WTC11 (cell line): ENCODE data around the gene PKD2L2.

Experiments
- AFF4 ChIP-seq: sonication (generic); formaldehyde crosslinking; IDR thresholded peaks from 2 replicates; pipeline ENCODE4 v1.8.1; 2023; ENCODE audit warnings: mild to moderate bottlenecking, missing genetic modification reagents, borderline replicate concordance
- CREB1 ChIP-seq: sonication (generic); formaldehyde crosslinking; IDR thresholded peaks from 2 replicates; pipeline ENCODE4 v1.8.0; 2023; ENCODE audit warnings: mild to moderate bottlenecking, missing genetic modification reagents
- CREM ChIP-seq: sonication (generic); formaldehyde crosslinking; IDR thresholded peaks from 2 replicates; pipeline ENCODE4 v1.8.1; 2022; ENCODE audit warnings: mild to moderate bottlenecking, missing genetic modification reagents, moderate library complexity
- IRF2 ChIP-seq: sonication (generic); formaldehyde crosslinking; IDR thresholded peaks from 2 replicates; pipeline ENCODE4 v1.8.0; 2022; ENCODE audit warnings: low read depth, missing genetic modification reagents, borderline replicate concordance
- MAX ChIP-seq: sonication (generic); formaldehyde crosslinking; IDR thresholded peaks from 2 replicates; pipeline ENCODE4 v1.8.0; 2022; ENCODE audit warnings: mild to moderate bottlenecking, missing genetic modification reagents
- NR2C2 ChIP-seq: sonication (generic); formaldehyde crosslinking; IDR thresholded peaks from 2 replicates; pipeline ENCODE4 v1.8.0; 2022; ENCODE audit warnings: mild to moderate bottlenecking, missing genetic modification reagents
- ZNF232 ChIP-seq: sonication (generic); formaldehyde crosslinking; IDR thresholded peaks from 2 replicates; pipeline ENCODE4 v1.8.0; 2022; ENCODE audit warnings: mild to moderate bottlenecking, missing genetic modification reagents
- ZNF396 ChIP-seq: fragments of 250-450 bp; sonication (Bioruptor Pico); IDR thresholded peaks from 2 replicates; pipeline ENCODE4 v1.8.0; 2021; ENCODE audit warnings: mild to moderate bottlenecking, moderate library complexity, borderline replicate concordance
- ZNF671 ChIP-seq: fragments of 250-450 bp; sonication (Bioruptor Pico); IDR thresholded peaks from 2 replicates; pipeline ENCODE4 v1.8.0; 2021; ENCODE audit warnings: mild to moderate bottlenecking
- TF ChIP-seq, protein P1 (sequence below): sonication (generic); formaldehyde crosslinking; IDR thresholded peaks from 2 replicates; pipeline ENCODE4 v1.8.0; 2022; ENCODE audit warnings: missing genetic modification reagents
- TF ChIP-seq, protein P2 (sequence below): sonication (generic); formaldehyde crosslinking; IDR thresholded peaks from 2 replicates; pipeline ENCODE4 v1.8.1; 2022; ENCODE audit warnings: low read depth, mild to moderate bottlenecking, moderate library complexity, missing genetic modification reagents, borderline replicate concordance
- TF ChIP-seq, protein P3 (sequence below): fragments of 200-600 bp; IDR thresholded peaks from 2 replicates; pipeline ENCODE4 v1.8.0; 2022; ENCODE audit warnings: antibody characterized with exemption
- TF ChIP-seq, protein P4 (sequence below): sonication (generic); formaldehyde crosslinking; IDR thresholded peaks from 2 replicates; pipeline ENCODE4 v1.8.1; 2023; ENCODE audit warnings: mild to moderate bottlenecking, moderate library complexity, missing genetic modification reagents
- TF ChIP-seq, protein P5 (sequence below): fragments of 250-450 bp; sonication (Bioruptor Pico); IDR thresholded peaks from 2 replicates; pipeline ENCODE4 v1.9.0; 2021; ENCODE audit warnings: mild to moderate bottlenecking, borderline replicate concordance

- no peak for TF ChIP-seq ZNF671 (CRISPR knock-in tag)
- TF ChIP-seq CREB1 (CRISPR knock-in tag) = no peak
- no peak for TF ChIP-seq IRF2 (CRISPR knock-in tag)
- TF ChIP-seq, protein P1, sequence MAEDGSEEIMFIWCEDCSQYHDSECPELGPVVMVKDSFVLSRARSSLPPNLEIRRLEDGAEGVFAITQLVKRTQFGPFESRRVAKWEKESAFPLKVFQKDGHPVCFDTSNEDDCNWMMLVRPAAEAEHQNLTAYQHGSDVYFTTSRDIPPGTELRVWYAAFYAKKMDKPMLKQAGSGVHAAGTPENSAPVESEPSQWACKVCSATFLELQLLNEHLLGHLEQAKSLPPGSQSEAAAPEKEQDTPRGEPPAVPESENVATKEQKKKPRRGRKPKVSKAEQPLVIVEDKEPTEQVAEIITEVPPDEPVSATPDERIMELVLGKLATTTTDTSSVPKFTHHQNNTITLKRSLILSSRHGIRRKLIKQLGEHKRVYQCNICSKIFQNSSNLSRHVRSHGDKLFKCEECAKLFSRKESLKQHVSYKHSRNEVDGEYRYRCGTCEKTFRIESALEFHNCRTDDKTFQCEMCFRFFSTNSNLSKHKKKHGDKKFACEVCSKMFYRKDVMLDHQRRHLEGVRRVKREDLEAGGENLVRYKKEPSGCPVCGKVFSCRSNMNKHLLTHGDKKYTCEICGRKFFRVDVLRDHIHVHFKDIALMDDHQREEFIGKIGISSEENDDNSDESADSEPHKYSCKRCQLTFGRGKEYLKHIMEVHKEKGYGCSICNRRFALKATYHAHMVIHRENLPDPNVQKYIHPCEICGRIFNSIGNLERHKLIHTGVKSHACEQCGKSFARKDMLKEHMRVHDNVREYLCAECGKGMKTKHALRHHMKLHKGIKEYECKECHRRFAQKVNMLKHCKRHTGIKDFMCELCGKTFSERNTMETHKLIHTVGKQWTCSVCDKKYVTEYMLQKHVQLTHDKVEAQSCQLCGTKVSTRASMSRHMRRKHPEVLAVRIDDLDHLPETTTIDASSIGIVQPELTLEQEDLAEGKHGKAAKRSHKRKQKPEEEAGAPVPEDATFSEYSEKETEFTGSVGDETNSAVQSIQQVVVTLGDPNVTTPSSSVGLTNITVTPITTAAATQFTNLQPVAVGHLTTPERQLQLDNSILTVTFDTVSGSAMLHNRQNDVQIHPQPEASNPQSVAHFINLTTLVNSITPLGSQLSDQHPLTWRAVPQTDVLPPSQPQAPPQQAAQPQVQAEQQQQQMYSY (CRISPR knock-in tag) = no peak
- TF ChIP-seq, protein P2, sequence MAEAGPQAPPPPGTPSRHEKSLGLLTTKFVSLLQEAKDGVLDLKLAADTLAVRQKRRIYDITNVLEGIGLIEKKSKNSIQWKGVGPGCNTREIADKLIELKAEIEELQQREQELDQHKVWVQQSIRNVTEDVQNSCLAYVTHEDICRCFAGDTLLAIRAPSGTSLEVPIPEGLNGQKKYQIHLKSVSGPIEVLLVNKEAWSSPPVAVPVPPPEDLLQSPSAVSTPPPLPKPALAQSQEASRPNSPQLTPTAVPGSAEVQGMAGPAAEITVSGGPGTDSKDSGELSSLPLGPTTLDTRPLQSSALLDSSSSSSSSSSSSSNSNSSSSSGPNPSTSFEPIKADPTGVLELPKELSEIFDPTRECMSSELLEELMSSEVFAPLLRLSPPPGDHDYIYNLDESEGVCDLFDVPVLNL (CRISPR knock-in tag) = no peak
- no peak for TF ChIP-seq MAX (CRISPR knock-in tag)
- TF ChIP-seq, protein P3, sequence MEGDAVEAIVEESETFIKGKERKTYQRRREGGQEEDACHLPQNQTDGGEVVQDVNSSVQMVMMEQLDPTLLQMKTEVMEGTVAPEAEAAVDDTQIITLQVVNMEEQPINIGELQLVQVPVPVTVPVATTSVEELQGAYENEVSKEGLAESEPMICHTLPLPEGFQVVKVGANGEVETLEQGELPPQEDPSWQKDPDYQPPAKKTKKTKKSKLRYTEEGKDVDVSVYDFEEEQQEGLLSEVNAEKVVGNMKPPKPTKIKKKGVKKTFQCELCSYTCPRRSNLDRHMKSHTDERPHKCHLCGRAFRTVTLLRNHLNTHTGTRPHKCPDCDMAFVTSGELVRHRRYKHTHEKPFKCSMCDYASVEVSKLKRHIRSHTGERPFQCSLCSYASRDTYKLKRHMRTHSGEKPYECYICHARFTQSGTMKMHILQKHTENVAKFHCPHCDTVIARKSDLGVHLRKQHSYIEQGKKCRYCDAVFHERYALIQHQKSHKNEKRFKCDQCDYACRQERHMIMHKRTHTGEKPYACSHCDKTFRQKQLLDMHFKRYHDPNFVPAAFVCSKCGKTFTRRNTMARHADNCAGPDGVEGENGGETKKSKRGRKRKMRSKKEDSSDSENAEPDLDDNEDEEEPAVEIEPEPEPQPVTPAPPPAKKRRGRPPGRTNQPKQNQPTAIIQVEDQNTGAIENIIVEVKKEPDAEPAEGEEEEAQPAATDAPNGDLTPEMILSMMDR = no peak
- TF ChIP-seq NR2C2 = no peak
- TF ChIP-seq, protein P4, sequence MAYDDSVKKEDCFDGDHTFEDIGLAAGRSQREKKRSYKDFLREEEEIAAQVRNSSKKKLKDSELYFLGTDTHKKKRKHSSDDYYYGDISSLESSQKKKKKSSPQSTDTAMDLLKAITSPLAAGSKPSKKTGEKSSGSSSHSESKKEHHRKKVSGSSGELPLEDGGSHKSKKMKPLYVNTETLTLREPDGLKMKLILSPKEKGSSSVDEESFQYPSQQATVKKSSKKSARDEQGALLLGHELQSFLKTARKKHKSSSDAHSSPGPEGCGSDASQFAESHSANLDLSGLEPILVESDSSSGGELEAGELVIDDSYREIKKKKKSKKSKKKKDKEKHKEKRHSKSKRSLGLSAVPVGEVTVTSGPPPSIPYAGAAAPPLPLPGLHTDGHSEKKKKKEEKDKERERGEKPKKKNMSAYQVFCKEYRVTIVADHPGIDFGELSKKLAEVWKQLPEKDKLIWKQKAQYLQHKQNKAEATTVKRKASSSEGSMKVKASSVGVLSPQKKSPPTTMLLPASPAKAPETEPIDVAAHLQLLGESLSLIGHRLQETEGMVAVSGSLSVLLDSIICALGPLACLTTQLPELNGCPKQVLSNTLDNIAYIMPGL = no peak
- TF ChIP-seq, protein P5, sequence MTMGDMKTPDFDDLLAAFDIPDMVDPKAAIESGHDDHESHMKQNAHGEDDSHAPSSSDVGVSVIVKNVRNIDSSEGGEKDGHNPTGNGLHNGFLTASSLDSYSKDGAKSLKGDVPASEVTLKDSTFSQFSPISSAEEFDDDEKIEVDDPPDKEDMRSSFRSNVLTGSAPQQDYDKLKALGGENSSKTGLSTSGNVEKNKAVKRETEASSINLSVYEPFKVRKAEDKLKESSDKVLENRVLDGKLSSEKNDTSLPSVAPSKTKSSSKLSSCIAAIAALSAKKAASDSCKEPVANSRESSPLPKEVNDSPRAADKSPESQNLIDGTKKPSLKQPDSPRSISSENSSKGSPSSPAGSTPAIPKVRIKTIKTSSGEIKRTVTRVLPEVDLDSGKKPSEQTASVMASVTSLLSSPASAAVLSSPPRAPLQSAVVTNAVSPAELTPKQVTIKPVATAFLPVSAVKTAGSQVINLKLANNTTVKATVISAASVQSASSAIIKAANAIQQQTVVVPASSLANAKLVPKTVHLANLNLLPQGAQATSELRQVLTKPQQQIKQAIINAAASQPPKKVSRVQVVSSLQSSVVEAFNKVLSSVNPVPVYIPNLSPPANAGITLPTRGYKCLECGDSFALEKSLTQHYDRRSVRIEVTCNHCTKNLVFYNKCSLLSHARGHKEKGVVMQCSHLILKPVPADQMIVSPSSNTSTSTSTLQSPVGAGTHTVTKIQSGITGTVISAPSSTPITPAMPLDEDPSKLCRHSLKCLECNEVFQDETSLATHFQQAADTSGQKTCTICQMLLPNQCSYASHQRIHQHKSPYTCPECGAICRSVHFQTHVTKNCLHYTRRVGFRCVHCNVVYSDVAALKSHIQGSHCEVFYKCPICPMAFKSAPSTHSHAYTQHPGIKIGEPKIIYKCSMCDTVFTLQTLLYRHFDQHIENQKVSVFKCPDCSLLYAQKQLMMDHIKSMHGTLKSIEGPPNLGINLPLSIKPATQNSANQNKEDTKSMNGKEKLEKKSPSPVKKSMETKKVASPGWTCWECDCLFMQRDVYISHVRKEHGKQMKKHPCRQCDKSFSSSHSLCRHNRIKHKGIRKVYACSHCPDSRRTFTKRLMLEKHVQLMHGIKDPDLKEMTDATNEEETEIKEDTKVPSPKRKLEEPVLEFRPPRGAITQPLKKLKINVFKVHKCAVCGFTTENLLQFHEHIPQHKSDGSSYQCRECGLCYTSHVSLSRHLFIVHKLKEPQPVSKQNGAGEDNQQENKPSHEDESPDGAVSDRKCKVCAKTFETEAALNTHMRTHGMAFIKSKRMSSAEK = no peak
- no peak for TF ChIP-seq ZNF232 (CRISPR knock-in tag)
- TF ChIP-seq ZNF396 = no peak
- no peak for TF ChIP-seq AFF4 (CRISPR knock-in tag)
- no peak for TF ChIP-seq CREM (CRISPR knock-in tag)
These were observed 86.0 kb downstream of the PKD2L2 start for GRCh38 chr5:137975208-137975607.
